Stimulated activated CD4-positive, alpha-beta T cell treated with anti-CD3 and anti-CD28 coated beads, Interleukin-1b, Interleukin-23, amount 100 ng/mL, for 48 hours (primary cell): ENCODE results near the gene VOPP1.

Source experiments
- DNase-seq: peaks from one replicate; pipeline ENCODE4 v3.0.0-alpha.2; 2020

VOPP1 gene

GRCh38 chr7:55458351-55458750 lies 114.0 kb downstream of the VOPP1 start:
- no peak for DNase-seq

DNA sequence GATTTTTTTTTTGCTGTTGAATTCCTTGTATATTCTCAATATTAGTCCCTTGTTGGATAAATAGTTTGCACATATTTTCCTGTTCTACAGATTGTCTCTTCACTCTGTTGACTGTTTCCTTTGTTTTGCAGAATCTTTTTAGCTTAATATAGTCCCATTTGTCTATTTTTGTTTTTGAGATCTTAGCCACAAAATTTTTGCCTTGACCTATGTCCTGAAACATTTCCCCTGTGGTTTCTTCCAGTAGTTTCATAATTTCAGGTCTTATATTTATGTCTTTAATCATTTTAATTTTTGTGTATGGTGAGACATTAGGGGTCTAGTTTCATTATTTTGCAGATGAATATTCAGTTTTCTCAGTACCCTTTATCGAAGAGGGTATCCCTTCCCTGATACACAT lies 114.5 kb downstream of the VOPP1 start:
- DNase-seq = no peak

GRCh38 chr7:55452971-55453370 lies 119.3 kb downstream of the VOPP1 start:
- no peak for DNase-seq

DNA sequence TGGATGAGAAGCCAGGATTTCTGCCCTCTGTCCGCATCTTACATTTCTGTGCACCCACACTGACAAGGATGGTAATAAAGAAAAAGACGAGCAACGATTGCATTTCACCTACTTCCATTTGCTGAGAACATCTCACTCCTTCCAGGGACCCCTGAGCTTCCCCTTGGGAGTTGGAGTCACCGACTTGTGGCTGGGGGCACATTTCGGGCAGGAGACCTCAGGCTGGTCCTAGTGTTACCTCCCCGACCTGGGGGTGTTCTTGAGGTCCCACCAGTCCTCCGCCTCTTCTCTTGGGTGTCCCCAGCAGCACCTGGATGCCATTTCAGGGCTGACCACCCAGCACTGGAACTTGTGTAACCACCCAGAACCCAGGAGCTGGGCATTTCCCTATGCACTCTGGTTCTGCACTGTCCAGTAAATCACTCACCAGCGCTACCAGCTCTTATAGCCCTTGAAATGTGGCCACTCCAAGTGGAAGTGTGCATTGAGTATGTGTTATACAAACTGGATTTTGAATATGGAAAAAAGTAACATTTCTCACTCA lies 122.2 kb downstream of the VOPP1 start:
- no peak for DNase-seq

DNA sequence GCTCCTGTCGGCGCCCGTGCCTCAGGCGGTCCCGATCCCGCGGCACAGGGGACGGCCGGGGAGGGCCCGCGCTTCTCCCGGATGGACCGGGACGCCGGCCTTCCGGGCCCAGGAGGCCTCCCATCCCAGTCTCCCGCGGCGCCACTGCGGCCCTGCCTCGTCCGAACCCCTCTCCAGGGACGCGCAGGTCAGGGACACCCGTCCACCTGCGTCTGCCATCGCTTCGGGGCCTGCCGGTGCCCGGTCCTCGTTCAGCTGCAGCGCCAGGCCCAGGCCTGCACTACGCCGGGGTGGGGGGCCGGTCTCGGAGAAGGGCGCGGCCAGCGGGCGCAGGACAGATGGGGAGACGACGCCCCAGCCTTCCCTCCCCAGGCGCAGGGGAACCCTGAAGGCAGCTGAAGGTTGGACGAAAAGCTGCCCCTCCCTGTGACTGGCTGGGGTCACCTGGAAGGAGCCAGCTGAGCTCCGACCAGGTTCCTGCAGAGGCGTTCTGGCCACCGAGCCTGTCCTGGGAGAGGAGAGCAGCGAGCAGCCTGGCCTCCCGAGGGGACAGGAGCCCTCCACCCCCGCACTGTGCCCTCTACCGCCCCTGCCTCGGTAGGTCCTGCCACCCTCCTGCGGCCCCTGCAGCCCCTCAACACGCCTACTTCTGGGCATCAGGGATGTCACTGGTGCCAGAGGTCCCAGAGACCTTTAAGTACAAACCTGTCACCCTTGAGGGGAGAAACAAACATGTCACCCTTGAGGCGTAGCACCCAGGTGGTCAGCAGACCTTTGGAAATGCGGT lies 122.9 kb downstream of the VOPP1 start:
- no peak for DNase-seq

DNA sequence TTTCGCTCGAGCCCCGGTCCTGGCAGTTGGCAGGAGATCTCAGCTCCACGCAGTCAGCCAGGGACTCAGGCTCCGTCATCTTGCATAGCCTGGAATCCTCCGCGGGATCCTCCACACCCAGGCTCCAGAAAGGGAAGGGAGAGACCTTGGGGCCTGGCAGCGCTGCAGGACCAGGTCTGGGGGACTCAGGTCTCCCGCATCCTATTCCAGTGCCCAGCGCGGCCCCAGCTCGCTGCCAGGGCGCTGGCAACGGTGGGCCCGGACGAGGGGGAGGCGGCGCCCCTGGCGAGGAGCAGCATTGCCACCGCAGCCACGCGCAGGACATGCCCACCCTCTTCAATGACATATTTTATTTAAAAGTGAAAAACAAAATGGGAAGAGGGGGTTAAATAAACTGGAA lies 123.8 kb downstream of the VOPP1 start:
- DNase-seq = no peak

DNA sequence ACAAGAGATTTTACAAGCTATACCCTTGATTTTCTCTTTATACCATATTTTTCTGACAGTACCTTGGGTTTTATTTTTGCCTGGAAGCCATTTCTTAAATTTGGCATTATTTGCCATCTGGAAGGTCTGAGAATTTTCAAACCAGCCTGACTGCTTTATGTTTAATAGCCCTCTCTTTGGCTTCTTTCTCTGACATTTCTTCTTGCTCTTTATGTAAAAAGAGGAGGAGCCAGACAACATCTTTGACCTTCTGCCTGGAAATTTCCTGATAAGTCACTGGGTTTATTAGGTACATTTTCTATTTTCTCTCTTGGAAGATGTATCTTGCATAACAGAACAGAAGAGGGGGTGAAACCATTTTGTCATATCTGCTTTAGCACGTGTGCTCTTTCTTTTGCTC lies 127.5 kb downstream of the VOPP1 start:
- no peak for DNase-seq

GRCh38 chr7:55441774-55442522 lies 130.4 kb downstream of the VOPP1 start:
- no peak for DNase-seq

- no peak for DNase-seq
Observed at GRCh38 chr7:55441002-55441401, 131.3 kb downstream of the VOPP1 start.

DNA sequence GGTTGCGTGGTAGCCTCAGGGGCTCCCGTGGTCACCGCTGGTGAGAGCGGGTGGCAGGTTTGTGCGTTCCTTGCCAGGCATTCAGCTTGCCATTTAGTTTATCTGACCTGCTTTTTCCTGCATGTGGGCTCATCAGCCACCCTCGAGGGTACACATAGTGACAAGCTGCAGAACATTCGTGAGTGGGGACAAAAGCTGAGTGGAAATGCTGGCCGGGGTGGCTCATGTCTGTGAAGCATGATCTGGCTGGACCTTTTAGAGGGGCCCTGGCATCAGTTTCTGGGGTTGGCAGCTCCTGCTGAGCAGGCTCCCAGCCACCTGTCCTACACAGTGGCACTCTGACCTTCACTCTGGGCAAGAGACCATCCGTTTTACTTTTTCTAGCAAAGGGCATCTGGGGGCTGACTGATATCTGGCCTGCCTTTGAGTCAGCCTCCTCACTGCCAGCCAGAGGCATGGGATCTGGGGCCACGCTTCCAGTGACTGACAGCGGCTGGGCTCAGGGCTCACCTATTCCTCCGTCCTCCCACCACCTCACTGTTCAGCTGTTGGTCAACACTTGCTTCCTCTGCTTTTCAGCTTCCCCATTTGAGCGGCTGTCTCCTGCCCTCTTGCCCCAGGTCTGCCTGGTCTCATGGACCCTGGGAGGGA lies 132.1 kb downstream of the VOPP1 start:
- no peak for DNase-seq

GRCh38 chr7:55439627-55440026 lies 132.7 kb downstream of the VOPP1 start:
- no peak for DNase-seq

- no peak for DNase-seq
Observed at GRCh38 chr7:55438757-55439525, 133.4 kb downstream of the VOPP1 start.

GRCh38 chr7:55438085-55438756 lies 134.1 kb downstream of the VOPP1 start:
- DNase-seq = no peak

DNA sequence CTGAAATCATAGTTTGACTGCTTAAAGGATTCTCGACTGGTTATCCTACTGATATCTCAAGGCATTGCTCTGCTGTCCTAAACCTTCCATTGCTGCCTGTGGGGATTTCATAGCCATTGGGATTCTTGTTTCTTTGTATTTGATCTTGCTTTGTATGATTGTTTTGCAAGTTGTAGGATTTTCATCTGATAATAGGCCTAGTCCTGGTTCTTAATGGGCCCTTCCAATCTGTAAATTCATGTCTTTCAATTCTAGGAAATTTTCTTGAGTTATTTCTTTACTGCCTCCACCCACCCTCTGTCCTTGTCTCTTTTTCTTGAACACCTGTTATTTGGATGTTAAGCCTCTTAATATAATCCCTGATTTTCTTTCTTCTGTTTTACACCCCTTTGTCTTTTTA lies 134.9 kb downstream of the VOPP1 start:
- DNase-seq = no peak

DNA sequence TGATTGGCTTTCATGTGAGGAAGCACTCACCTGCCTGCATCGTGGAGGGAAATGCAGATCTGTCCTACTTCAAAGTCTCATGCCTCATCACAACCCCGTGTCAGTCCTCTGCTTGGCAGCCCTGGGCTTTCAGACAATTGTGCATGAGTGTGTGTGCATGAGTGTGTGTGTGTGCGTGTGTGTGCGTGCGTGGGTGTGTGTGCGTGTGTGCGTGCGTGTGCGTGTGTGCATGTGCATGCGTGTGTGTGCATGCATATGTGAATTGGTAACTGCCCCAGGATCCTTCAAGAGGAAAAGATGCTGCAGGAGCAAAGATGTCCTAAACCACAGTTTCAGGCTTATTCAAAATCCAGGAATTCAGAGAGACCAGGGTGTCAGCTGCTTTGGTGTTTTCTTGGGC lies 135.8 kb downstream of the VOPP1 start:
- DNase-seq = no peak

DNA sequence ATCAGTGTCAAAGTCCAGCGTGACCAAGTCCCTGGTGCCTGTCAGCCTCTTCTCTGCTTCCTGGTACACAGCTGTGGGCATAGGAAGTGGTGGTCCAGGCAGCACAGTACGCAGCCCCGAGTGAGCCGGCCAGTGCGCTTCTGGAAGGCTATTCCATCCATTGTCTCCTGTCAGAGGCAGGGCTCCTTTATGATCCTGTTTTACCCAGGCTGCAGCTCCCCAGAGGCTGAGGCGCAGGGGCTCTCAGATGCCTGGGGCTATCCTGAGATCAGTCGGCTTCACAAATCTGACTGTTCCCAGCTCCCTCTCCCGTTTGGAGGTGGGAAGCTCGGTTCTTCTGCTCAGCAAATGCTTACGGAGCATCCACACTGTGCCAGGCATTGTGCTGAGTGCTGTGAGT lies 136.8 kb downstream of the VOPP1 start:
- DNase-seq = no peak

GRCh38 chr7:55432939-55433784 lies 139.1 kb downstream of the VOPP1 start:
- no peak for DNase-seq

DNA sequence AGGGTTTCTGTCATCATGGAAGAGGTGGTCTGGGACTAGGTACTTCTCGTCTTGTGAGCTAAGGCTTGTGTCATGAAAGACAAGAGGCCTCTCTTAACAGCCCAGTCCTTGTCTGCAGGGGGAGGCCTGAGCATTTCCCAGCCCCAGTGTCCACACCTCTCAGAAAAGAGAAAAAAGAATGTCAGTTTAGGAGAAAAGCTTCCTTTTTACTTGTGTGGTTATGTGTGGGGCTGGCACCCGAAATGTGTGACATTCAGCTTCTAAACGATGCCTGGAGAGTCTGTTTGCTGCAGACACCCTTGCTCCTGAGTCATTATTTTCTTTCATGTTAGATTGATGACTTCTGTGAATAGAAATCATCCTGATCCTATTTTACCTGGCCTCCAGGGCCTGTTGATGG lies 139.8 kb downstream of the VOPP1 start:
- DNase-seq = no peak

GRCh38 chr7:55431898-55432297 lies 140.4 kb downstream of the VOPP1 start:
- no peak for DNase-seq

- DNase-seq = no peak
Observed at GRCh38 chr7:55429835-55430499, 142.3 kb downstream of the VOPP1 start.

- DNase-seq = no peak
Observed at GRCh38 chr7:55427800-55428199, 144.5 kb downstream of the VOPP1 start.
